Nucleus accumbens (tissue), 56 donors: ENCODE data around the gene UVSSA.
"Not testable (repeated sequence)": the region's sequence is repeated elsewhere in the genome, so short reads cannot be mapped to it uniquely, and the experiment has no call there.

ENCODE experiments used
- DNase-seq, 56 donors: peaks; one replicate each; lab custom pipeline; 2025; lab: John Stamatoyannopoulos, UW

The UVSSA gene

GRCh38 chr4:1393363-1393762 lies 46.4 kb downstream of the UVSSA start:
- not testable (repeated sequence) for DNase-seq

- no peak for DNase-seq
Measured at GRCh38 chr4:1393866-1394265, 46.9 kb downstream of the UVSSA start.

GRCh38 chr4:1394554-1395388 lies 47.8 kb downstream of the UVSSA start:
- DNase-seq, result not testable (repeated sequence)

- DNase-seq, result not testable (repeated sequence)
Measured at GRCh38 chr4:1395389-1395820, 48.4 kb downstream of the UVSSA start.

GRCh38 chr4:1395941-1396805 lies 49.2 kb downstream of the UVSSA start:
- no peak for DNase-seq

GRCh38 chr4:1396806-1397455 lies 49.9 kb downstream of the UVSSA start:
- no peak for DNase-seq

- no peak for DNase-seq
Measured at GRCh38 chr4:1398681-1399507, 51.9 kb downstream of the UVSSA start.

GRCh38 chr4:1399508-1400190 lies 52.6 kb downstream of the UVSSA start:
- DNase-seq, result no peak

GRCh38 chr4:1400191-1400805 lies 53.3 kb downstream of the UVSSA start:
- no peak for DNase-seq

GRCh38 chr4:1400831-1401408 lies 53.9 kb downstream of the UVSSA start:
- no peak for DNase-seq

GRCh38 chr4:1401409-1402020 lies 54.5 kb downstream of the UVSSA start:
- DNase-seq, result no peak

- no peak for DNase-seq
Measured at GRCh38 chr4:1402021-1402515, 55.1 kb downstream of the UVSSA start.

GRCh38 chr4:1402516-1403091 lies 55.6 kb downstream of the UVSSA start:
- no peak for DNase-seq

GRCh38 chr4:1403177-1403583 lies 56.2 kb downstream of the UVSSA start:
- DNase-seq, result no peak

- no peak for DNase-seq
Measured at GRCh38 chr4:1403591-1404572, 56.9 kb downstream of the UVSSA start.

- no peak for DNase-seq
Measured at GRCh38 chr4:1404573-1405253, 57.7 kb downstream of the UVSSA start.
